Measurements from ENCODE around the gene KCNQ2.

The KCNQ2 gene

DNA sequence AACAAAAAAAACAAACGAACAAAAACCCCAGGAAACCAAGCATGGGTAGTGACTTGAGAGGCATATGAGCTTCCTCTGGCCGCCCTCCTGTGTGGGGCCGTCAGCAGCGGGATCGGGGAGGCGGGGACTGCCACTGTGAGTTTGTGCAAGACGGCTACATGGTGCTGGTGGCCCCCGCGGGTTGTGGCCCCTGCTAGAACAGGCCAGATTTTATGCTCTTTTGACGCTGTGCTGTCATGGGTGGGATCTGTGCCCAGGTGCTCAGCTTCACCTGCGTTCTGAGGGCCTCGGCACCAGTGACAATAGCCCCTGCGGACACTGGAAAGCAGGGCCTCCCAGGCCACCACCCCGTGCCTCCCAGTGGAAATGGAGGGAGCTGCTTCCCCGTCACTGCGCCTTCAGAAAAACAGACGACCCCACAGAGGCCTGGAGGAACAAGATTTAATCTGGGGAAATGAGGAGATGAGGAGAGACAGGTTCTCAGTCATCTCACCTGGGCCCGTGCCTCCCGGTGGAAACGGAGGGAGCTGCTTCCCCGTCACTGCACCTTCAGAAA lies 4.7 kb upstream of the KCNQ2 start:
- no peaks in the 10 kb centered on the region for H3K4me1 ChIP-seq
- H3K36me3 ChIP-seq (ENCODE audit: control insufficient read depth, insufficient read depth, low read length) = no peaks in the 10 kb centered on the region
- no peak overlapping the region for H3K27ac ChIP-seq
- TF ChIP-seq, protein P1, sequence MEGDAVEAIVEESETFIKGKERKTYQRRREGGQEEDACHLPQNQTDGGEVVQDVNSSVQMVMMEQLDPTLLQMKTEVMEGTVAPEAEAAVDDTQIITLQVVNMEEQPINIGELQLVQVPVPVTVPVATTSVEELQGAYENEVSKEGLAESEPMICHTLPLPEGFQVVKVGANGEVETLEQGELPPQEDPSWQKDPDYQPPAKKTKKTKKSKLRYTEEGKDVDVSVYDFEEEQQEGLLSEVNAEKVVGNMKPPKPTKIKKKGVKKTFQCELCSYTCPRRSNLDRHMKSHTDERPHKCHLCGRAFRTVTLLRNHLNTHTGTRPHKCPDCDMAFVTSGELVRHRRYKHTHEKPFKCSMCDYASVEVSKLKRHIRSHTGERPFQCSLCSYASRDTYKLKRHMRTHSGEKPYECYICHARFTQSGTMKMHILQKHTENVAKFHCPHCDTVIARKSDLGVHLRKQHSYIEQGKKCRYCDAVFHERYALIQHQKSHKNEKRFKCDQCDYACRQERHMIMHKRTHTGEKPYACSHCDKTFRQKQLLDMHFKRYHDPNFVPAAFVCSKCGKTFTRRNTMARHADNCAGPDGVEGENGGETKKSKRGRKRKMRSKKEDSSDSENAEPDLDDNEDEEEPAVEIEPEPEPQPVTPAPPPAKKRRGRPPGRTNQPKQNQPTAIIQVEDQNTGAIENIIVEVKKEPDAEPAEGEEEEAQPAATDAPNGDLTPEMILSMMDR (IDR thresholded peaks at IDR 0.05) = no peak
- no peak overlapping the region for H3K9ac ChIP-seq
- no peak overlapping the region for H3K4me3 ChIP-seq (ENCODE audit: low read depth, low read length)
- H3K4me2 ChIP-seq (ENCODE audit: low read length) = no peak overlapping the region
- peaks cover 16% of the 10 kb centered on the region for H3K27me3 ChIP-seq (ENCODE audit: control insufficient read depth, insufficient read depth, low read length)
- no peak overlapping the region for H2AFZ ChIP-seq
- H3K9me3 ChIP-seq (ENCODE audit: control insufficient read depth, low read length) = no peaks in the 10 kb centered on the region
- H3K79me2 ChIP-seq = no peaks in the 10 kb centered on the region

DNA sequence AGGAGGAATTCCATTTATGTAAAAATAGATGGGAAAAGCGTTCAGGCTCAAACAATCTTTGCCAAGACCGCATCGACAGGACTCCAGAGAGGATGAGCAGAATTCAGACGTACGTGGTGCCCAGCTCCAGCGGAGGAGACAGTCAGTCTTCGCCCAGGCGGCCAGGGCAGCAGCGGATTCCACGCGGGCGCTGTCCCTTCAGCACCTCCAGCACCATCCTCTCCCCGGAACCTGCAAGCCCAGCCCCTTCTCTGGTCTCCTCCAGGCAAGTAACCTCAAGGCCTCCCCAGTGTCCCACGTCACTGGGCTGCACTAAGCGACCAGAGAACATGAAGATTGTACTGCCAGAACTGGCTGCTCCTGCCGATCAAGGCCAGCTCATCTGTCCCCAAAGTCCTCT lies 2.8 kb upstream of the KCNQ2 start:
- Histone ChIP-seq H3K9me3 (ENCODE audit: control insufficient read depth, low read length) (no peaks in the 10 kb centered on the region), H3K79me2 (no peaks in the 10 kb centered on the region), H3K4me3 (ENCODE audit: low read depth, low read length) (no peak overlapping the region), H2AFZ (no peak overlapping the region), H3K9ac (no peak overlapping the region), H3K4me2 (ENCODE audit: low read length) (no peak overlapping the region), H3K27me3 (ENCODE audit: control insufficient read depth, insufficient read depth, low read length) (peaks cover 22% of the 10 kb centered on the region), H3K4me1 (no peaks in the 10 kb centered on the region), H3K36me3 (ENCODE audit: control insufficient read depth, insufficient read depth, low read length) (no peaks in the 10 kb centered on the region), H3K27ac (no peak overlapping the region)
- TF ChIP-seq, protein P1 (IDR thresholded peaks at IDR 0.05) = no peak

DNA sequence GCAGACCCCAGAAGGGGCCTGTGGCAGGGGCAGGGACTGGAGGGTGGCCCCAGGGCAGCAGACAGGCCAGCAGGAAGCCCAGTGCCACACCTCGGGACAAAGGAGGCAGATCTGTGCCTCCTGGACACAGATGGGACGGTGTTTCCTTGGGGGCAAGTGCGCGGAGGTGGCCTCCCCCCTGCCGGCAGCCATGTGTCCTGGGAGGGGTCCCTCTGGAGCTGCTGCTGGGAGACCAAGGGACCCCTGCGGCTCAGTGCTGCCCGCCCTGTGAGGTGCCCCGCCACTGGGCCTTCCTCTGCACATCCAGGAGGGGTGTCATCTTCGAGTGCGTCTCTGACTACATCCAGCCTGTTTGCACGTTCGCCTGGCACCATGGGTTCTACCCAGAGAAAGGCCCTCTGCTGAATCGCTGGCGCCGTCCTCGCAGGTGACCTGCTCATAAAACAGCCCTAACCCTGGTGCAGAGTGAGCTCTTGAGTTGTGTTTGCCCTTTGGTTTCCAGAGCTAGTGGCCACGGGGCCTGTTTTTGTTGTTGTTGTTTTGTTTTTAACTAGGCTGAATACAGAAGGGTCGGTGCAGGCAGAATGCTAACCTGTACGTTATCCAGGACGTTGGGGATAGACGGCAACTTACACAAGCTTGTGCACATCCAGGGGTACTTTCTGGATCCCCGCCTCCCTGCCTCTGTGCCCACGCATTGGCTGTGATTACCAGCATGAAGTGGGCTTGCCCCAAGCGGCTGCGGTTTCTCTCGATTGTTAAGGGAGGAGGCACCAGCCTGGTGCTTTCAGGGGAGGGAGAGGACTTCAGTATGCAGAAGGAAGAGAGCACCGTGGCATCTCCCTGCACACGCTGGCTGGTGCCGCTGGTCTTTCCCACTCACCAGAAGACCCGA lies 1.3 kb upstream of the KCNQ2 start:
- no peak overlapping the region for H3K4me3 ChIP-seq (ENCODE audit: low read depth, low read length)
- no peaks in the 10 kb centered on the region for H3K79me2 ChIP-seq
- no peaks in the 10 kb centered on the region for H3K36me3 ChIP-seq (ENCODE audit: control insufficient read depth, insufficient read depth, low read length)
- H2AFZ ChIP-seq = no peak overlapping the region
- H3K9me3 ChIP-seq (ENCODE audit: control insufficient read depth, low read length) = no peaks in the 10 kb centered on the region
- H3K4me1 ChIP-seq = no peaks in the 10 kb centered on the region
- H3K9ac ChIP-seq = no peak overlapping the region
- H3K4me2 ChIP-seq (ENCODE audit: low read length) = no peak overlapping the region
- TF ChIP-seq, protein P1 (IDR thresholded peaks at IDR 0.05) = no peak
- peaks cover 22% of the 10 kb centered on the region for H3K27me3 ChIP-seq (ENCODE audit: control insufficient read depth, insufficient read depth, low read length)
- no peak overlapping the region for H3K27ac ChIP-seq

DNA sequence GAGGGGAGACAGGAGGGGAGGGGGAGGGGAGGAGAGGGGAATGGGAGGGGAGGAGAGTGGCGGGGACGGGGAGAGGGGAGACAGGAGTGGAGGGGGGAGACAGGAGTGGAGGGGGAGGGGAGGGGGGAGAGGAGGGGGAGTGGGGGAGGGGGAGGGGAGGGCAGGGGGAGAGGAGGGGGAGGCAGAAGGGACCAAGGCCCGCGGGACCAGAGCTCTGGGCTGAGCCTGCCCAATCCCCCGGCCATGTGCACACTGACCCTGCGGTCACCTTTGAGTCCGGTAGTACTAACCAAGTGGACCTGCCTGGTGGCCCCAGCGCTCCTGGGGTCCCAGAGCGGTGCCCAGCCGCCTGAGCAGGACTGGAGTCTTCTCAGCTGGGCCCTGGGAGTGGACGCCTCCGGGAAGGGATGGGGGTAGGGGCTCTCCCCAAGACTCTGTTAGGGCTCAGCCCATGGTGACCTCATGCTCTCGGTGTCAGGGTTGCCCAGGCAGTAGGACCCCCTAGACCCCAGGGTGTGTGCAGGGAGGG lies 471 bp upstream of the KCNQ2 start:
- H3K4me1 ChIP-seq = no peaks in the 10 kb centered on the region
- no peak overlapping the region for H3K4me2 ChIP-seq (ENCODE audit: low read length)
- no peaks in the 10 kb centered on the region for H3K9me3 ChIP-seq (ENCODE audit: control insufficient read depth, low read length)
- no peaks in the 10 kb centered on the region for H3K36me3 ChIP-seq (ENCODE audit: control insufficient read depth, insufficient read depth, low read length)
- no peak overlapping the region for H3K27ac ChIP-seq
- no peaks in the 10 kb centered on the region for H3K79me2 ChIP-seq
- no peak overlapping the region for H3K9ac ChIP-seq
- no peak overlapping the region for H3K4me3 ChIP-seq (ENCODE audit: low read depth, low read length)
- TF ChIP-seq, protein P1 (IDR thresholded peaks at IDR 0.05) = no peak
- peaks cover 17% of the 10 kb centered on the region for H3K27me3 ChIP-seq (ENCODE audit: control insufficient read depth, insufficient read depth, low read length)
- no peak overlapping the region for H2AFZ ChIP-seq

All from parathyroid adenoma (tissue), 2 donors.